Measurements from ENCODE around the gene ONECUT1. TPM values are rescaled to one million over a fixed set of nuclear protein-coding genes. Genes with fewer than 3 reads are reported as not detected.

The ONECUT1 gene
- total RNA-seq, 1 experiment from 2014 or later, result 1.3 TPM

DNA sequence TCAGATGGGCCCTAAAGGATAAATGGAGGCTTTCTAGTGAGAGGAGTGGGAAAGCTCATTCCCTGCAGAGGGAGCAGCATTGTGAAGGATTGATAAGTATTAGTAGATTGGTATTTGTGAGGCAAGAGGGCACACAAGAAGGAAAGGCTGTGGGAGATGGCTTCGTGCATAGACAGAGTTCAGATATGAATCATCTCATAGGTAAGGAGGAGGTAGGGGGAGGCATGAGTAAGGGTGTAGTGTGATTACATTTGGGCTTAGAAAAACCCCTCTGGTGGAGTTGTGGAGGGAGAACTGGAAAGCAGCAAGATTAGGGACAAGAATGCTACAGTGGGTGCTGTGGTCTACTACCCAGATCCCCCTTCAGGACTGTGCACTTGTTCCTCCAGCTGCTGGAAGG lies 29.6 kb downstream of the ONECUT1 start:
- TF ChIP-seq, protein P1, sequence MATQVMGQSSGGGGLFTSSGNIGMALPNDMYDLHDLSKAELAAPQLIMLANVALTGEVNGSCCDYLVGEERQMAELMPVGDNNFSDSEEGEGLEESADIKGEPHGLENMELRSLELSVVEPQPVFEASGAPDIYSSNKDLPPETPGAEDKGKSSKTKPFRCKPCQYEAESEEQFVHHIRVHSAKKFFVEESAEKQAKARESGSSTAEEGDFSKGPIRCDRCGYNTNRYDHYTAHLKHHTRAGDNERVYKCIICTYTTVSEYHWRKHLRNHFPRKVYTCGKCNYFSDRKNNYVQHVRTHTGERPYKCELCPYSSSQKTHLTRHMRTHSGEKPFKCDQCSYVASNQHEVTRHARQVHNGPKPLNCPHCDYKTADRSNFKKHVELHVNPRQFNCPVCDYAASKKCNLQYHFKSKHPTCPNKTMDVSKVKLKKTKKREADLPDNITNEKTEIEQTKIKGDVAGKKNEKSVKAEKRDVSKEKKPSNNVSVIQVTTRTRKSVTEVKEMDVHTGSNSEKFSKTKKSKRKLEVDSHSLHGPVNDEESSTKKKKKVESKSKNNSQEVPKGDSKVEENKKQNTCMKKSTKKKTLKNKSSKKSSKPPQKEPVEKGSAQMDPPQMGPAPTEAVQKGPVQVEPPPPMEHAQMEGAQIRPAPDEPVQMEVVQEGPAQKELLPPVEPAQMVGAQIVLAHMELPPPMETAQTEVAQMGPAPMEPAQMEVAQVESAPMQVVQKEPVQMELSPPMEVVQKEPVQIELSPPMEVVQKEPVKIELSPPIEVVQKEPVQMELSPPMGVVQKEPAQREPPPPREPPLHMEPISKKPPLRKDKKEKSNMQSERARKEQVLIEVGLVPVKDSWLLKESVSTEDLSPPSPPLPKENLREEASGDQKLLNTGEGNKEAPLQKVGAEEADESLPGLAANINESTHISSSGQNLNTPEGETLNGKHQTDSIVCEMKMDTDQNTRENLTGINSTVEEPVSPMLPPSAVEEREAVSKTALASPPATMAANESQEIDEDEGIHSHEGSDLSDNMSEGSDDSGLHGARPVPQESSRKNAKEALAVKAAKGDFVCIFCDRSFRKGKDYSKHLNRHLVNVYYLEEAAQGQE (IDR thresholded peaks at IDR 0.05; ENCODE audit: low read depth), result no peak
- TF ChIP-seq ELF1 (IDR thresholded peaks at IDR 0.05; ENCODE audit: borderline replicate concordance, low read depth) (no peak), EZH2phosphoT487 (IDR thresholded peaks at IDR 0.05; ENCODE audit: borderline replicate concordance) (no peak), RAD21 (IDR thresholded peaks at IDR 0.05; ENCODE audit: low read depth) (no peak), POLR2AphosphoS5 (IDR thresholded peaks at IDR 0.05; ENCODE audit: low read depth, low read length) (no peak), SRF (IDR thresholded peaks at IDR 0.05; ENCODE audit: low read depth) (no peak), SIN3A (IDR thresholded peaks at IDR 0.05; ENCODE audit: low read depth) (no peak), JUND (IDR thresholded peaks at IDR 0.05) (no peak), EGR1 (IDR thresholded peaks at IDR 0.05; ENCODE audit: low read depth) (no peak), CBX3 (IDR thresholded peaks at IDR 0.05; ENCODE audit: low read depth) (no peak), TCF7L2 (IDR thresholded peaks at IDR 0.05; ENCODE audit: borderline replicate concordance, extremely low read depth, insufficient read depth, insufficient read length) (no peak), ZNF274 (IDR thresholded peaks at IDR 0.05; ENCODE audit: low read depth, low read length) (no peak), SP1 (IDR thresholded peaks at IDR 0.05; ENCODE audit: low read depth) (no peak), ZFX (IDR thresholded peaks at IDR 0.05) (no peak)
- TF ChIP-seq, protein P2, sequence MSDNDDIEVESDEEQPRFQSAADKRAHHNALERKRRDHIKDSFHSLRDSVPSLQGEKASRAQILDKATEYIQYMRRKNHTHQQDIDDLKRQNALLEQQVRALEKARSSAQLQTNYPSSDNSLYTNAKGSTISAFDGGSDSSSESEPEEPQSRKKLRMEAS (IDR thresholded peaks at IDR 0.05), result no peak
- TF ChIP-seq, protein P3, sequence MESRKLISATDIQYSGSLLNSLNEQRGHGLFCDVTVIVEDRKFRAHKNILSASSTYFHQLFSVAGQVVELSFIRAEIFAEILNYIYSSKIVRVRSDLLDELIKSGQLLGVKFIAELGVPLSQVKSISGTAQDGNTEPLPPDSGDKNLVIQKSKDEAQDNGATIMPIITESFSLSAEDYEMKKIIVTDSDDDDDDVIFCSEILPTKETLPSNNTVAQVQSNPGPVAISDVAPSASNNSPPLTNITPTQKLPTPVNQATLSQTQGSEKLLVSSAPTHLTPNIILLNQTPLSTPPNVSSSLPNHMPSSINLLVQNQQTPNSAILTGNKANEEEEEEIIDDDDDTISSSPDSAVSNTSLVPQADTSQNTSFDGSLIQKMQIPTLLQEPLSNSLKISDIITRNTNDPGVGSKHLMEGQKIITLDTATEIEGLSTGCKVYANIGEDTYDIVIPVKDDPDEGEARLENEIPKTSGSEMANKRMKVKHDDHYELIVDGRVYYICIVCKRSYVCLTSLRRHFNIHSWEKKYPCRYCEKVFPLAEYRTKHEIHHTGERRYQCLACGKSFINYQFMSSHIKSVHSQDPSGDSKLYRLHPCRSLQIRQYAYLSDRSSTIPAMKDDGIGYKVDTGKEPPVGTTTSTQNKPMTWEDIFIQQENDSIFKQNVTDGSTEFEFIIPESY (IDR thresholded peaks at IDR 0.05; ENCODE audit: extremely low read depth, insufficient replicate concordance, low read length), result no peak
- BruUV-seq (replicated peaks), result no TSS peak
- no peaks in the 10 kb centered on the region for H3K79me2 ChIP-seq (ENCODE audit: insufficient read depth, low read length)
- H3K27ac ChIP-seq (ENCODE audit: low read depth, low read length), result no peak overlapping the region
- ChIA-PET POLR2A (no interaction called here), CTCF (no interaction called here), RAD21 (ENCODE audit: low non-redundant PET in 1 of 2, low total read pairs in 2 of 2, uncharacterized antibody in 2 of 2, unreplicated experiment in 2 of 2) (no interaction called here)
- H3K27me3 ChIP-seq (ENCODE audit: insufficient read depth, low read length), result peaks cover 3% of the 10 kb centered on the region; the same call in 1 of the 2 replicates
- H4K20me1 ChIP-seq (ENCODE audit: insufficient read depth), result no peaks in the 10 kb centered on the region
- no peaks in the 10 kb centered on the region for H3K9me3 ChIP-seq (ENCODE audit: control insufficient read depth in 1 of 2, insufficient read depth in 1 of 2, low read depth in 1 of 2, low read length in 2 of 2)
- no peaks in the 10 kb centered on the region for H3K4me1 ChIP-seq (ENCODE audit: control insufficient read depth in 1 of 2, insufficient read depth in 2 of 2, low read length in 2 of 2)
- H3K4me3 ChIP-seq (replicated peaks in 1 of 2; ENCODE audit: low read depth in 1 of 2, low read length in 2 of 2), result no peak overlapping the region
- H3K9ac ChIP-seq (ENCODE audit: low read length), result no peak overlapping the region
- no peaks in the 10 kb centered on the region for H3K9me2 ChIP-seq (ENCODE audit: insufficient read depth)
- no peak for ATAC-seq
- intact Hi-C loops (cut with micrococcal nuclease), result no loop called here
- H3K36me3 ChIP-seq (ENCODE audit: control insufficient read depth in 1 of 2, insufficient read depth in 2 of 2, low read length in 2 of 2), result no peaks in the 10 kb centered on the region
- H3K4me2 ChIP-seq (ENCODE audit: low read length), result no peak overlapping the region
- no peak overlapping the region for H2AFZ ChIP-seq (ENCODE audit: low read depth, low read length, poor library complexity, severe bottlenecking)
- DNase-seq (ENCODE audit: low read depth, low spot score), result no peak

All from HCT116 (cell line).